ENCODE results near the gene TUBA3E.
"Not testable (repeated sequence)": the region's sequence is repeated elsewhere in the genome, so short reads cannot be mapped to it uniquely, and the experiment has no call there.

TUBA3E gene

GRCh38 chr2:130165293-130166016, 32.8 kb downstream of the TUBA3E start:
- no peak for DNase-seq (ENCODE audit: extremely low read depth in 1 of 2, low read depth in 1 of 2)

GRCh38 chr2:130162968-130163367, 35.3 kb downstream of the TUBA3E start:
- no peak for DNase-seq (ENCODE audit: extremely low read depth in 1 of 2, low read depth in 1 of 2)

- not testable (repeated sequence) for DNase-seq (ENCODE audit: extremely low read depth in 1 of 2, low read depth in 1 of 2)
These were observed 35.8 kb downstream of the TUBA3E start for GRCh38 chr2:130162486-130162885.

- not testable (repeated sequence) for DNase-seq (ENCODE audit: extremely low read depth in 1 of 2, low read depth in 1 of 2)
These were observed 37.2 kb downstream of the TUBA3E start for GRCh38 chr2:130160838-130161705.

- DNase-seq (ENCODE audit: extremely low read depth in 1 of 2, low read depth in 1 of 2) = no peak
These were observed 38.1 kb downstream of the TUBA3E start for GRCh38 chr2:130160131-130160530.

GRCh38 chr2:130159376-130159775, 38.9 kb downstream of the TUBA3E start:
- not testable (repeated sequence) for DNase-seq (ENCODE audit: extremely low read depth in 1 of 2, low read depth in 1 of 2)

- DNase-seq (ENCODE audit: extremely low read depth in 1 of 2, low read depth in 1 of 2) = no peak
These were observed 39.6 kb downstream of the TUBA3E start for GRCh38 chr2:130158631-130159030.

- not testable (repeated sequence) for DNase-seq (ENCODE audit: extremely low read depth in 1 of 2, low read depth in 1 of 2)
These were observed 40.3 kb downstream of the TUBA3E start for GRCh38 chr2:130157825-130158514.

GRCh38 chr2:130157354-130157753, 40.9 kb downstream of the TUBA3E start:
- DNase-seq (ENCODE audit: extremely low read depth in 1 of 2, low read depth in 1 of 2) = not testable (repeated sequence)

- no peak for DNase-seq (ENCODE audit: extremely low read depth in 1 of 2, low read depth in 1 of 2)
These were observed 41.6 kb downstream of the TUBA3E start for GRCh38 chr2:130156624-130157004.

- not testable (repeated sequence) for DNase-seq (ENCODE audit: extremely low read depth in 1 of 2, low read depth in 1 of 2)
These were observed 42.1 kb downstream of the TUBA3E start for GRCh38 chr2:130155956-130156623.

GRCh38 chr2:130154773-130155765, 43.2 kb downstream of the TUBA3E start:
- DNase-seq (ENCODE audit: extremely low read depth in 1 of 2, low read depth in 1 of 2) = no peak

GRCh38 chr2:130154423-130154770, 43.8 kb downstream of the TUBA3E start:
- DNase-seq (ENCODE audit: extremely low read depth in 1 of 2, low read depth in 1 of 2) = not testable (repeated sequence)

GRCh38 chr2:130153721-130154422, 44.4 kb downstream of the TUBA3E start:
- DNase-seq (ENCODE audit: extremely low read depth in 1 of 2, low read depth in 1 of 2) = not testable (repeated sequence)

- DNase-seq (ENCODE audit: extremely low read depth in 1 of 2, low read depth in 1 of 2) = no peak
These were observed 45.2 kb downstream of the TUBA3E start for GRCh38 chr2:130152816-130153595.

- not testable (repeated sequence) for DNase-seq (ENCODE audit: extremely low read depth in 1 of 2, low read depth in 1 of 2)
These were observed 46.0 kb downstream of the TUBA3E start for GRCh38 chr2:130152136-130152815.

GRCh38 chr2:130151145-130151512, 47.1 kb downstream of the TUBA3E start:
- DNase-seq (ENCODE audit: extremely low read depth in 1 of 2, low read depth in 1 of 2) = not testable (repeated sequence)
